Measurements from ENCODE around the gene TMEM178B. TPM values are rescaled to one million over a fixed set of nuclear protein-coding genes. Genes with fewer than 3 reads are reported as not detected.

Gene TMEM178B
- total RNA-seq, 1 experiment from 2014 or later: 1.1 TPM

- Histone ChIP-seq H3K36me3 (replicated peaks; ENCODE audit: control insufficient read depth, insufficient read depth, low read length) (no peaks in the 10 kb centered on the region), H3K27me3 (ENCODE audit: control insufficient read depth, insufficient read depth, low read length) (no peaks in the 10 kb centered on the region), H3K4me3 (ENCODE audit: insufficient read depth, low read depth, low read length) (no peak overlapping the region)
- no peak for DNase-seq
Observed at GRCh38 chr7:141251957-141252356, 178.1 kb downstream of the TMEM178B start.

GRCh38 chr7:141257597-141257996 lies 183.7 kb downstream of the TMEM178B start:
- H3K27me3 ChIP-seq (ENCODE audit: control insufficient read depth, insufficient read depth, low read length): no peaks in the 10 kb centered on the region
- H3K36me3 ChIP-seq (replicated peaks; ENCODE audit: control insufficient read depth, insufficient read depth, low read length): no peaks in the 10 kb centered on the region
- no peak overlapping the region for H3K4me3 ChIP-seq (ENCODE audit: insufficient read depth, low read depth, low read length)
- no peak for DNase-seq

DNA sequence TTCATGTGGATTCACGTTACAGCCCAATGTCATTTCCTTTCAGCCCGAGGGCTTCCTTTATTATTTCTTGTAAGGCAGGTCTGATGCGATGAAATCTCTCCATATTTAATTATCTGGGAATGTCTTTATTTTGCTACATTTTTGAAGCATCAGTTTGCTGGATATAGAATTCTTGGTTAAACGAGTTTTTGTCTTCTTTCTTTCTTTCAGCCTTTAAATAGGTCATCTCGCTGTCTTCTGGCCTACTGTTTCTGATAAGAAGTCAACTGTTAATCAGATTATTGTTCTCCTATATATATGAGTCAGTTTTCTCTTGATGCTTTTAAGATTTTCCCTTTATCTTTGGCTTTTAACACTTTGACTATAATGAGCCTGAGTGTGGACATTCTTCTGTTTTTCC lies 184.7 kb downstream of the TMEM178B start:
- no peak for DNase-seq

GRCh38 chr7:141262101-141263090 lies 188.5 kb downstream of the TMEM178B start:
- Histone ChIP-seq H3K4me3 (ENCODE audit: insufficient read depth, low read depth, low read length) (no peak overlapping the region), H3K27me3 (ENCODE audit: control insufficient read depth, insufficient read depth, low read length) (no peaks in the 10 kb centered on the region), H3K36me3 (replicated peaks; ENCODE audit: control insufficient read depth, insufficient read depth, low read length) (no peaks in the 10 kb centered on the region)
- peak; percentile 29 for DNase-seq

More for the DNA sequence above, 184.7 kb downstream of the TMEM178B start:
- no peaks in the 10 kb centered on the region for H3K27me3 ChIP-seq (ENCODE audit: control insufficient read depth, insufficient read depth, low read length)
- H3K4me3 ChIP-seq (ENCODE audit: insufficient read depth, low read depth, low read length): no peak overlapping the region
- H3K36me3 ChIP-seq (replicated peaks; ENCODE audit: control insufficient read depth, insufficient read depth, low read length): no peaks in the 10 kb centered on the region

DNA sequence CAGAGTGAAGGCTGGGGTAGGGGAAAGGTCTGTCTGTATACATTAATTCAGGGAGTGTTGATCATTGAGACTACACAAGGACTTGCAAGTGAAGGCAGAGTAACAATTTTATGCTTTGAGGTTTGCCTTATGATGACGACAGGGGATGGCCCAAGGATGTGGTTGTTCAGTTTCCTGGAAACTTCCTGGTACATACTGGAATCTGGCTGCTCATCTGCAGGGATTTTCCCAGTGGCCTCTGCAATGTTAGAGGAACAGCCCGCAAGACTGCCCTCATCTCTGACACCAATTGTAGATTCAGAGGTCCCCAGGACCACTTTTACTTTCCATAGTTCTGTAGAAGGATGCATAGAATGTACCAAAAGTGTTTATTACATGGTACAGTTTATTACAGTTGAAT lies 189.6 kb downstream of the TMEM178B start:
- Histone ChIP-seq H3K27me3 (ENCODE audit: control insufficient read depth, insufficient read depth, low read length) (no peaks in the 10 kb centered on the region), H3K36me3 (replicated peaks; ENCODE audit: control insufficient read depth, insufficient read depth, low read length) (no peaks in the 10 kb centered on the region), H3K4me3 (ENCODE audit: insufficient read depth, low read depth, low read length) (no peak overlapping the region)
- no peak for DNase-seq

DNA sequence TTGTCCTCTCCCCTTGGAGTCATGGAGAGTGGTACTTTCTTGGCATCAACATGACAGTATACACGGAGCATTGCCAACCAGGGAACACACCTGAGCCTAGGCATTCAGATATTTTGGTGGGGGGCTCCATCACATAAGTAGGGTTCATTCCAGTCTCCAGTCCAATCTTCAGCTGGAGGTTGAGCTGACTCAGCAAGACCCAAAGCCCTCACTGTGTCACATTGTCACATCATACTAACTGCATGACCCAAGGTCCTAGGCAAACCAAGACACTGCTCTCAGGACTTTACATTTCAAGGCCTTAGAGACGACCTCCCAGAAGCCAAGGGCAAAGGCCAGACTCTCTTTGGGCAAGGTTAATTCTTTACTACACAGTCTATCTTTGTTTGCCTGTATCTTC lies 190.1 kb downstream of the TMEM178B start:
- Histone ChIP-seq H3K36me3 (replicated peaks; ENCODE audit: control insufficient read depth, insufficient read depth, low read length) (no peaks in the 10 kb centered on the region), H3K4me3 (ENCODE audit: insufficient read depth, low read depth, low read length) (no peak overlapping the region), H3K27me3 (ENCODE audit: control insufficient read depth, insufficient read depth, low read length) (no peaks in the 10 kb centered on the region)
- DNase-seq: no peak

DNA sequence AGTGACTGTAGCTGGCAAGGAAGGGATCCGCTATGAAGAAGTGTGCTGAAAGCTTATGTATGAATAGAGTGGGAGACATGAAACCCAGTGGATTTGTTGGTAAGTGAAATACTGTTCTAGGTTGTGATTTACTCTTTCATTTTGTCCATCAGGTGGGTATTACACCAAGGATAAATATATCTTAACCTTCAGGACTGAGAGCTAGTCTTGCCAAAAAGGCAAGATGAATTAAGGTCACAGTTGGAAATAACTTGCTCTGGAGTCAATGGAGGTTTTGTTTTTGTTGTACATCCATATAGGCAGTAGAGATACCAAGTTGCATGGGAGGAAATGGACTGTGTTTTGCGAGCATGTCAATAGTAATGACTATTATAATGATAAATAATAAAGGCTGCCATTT lies 190.6 kb downstream of the TMEM178B start:
- Histone ChIP-seq H3K4me3 (ENCODE audit: insufficient read depth, low read depth, low read length) (no peak overlapping the region), H3K36me3 (replicated peaks; ENCODE audit: control insufficient read depth, insufficient read depth, low read length) (no peaks in the 10 kb centered on the region), H3K27me3 (ENCODE audit: control insufficient read depth, insufficient read depth, low read length) (no peaks in the 10 kb centered on the region)
- no peak for DNase-seq

GRCh38 chr7:141265668-141266067 lies 191.8 kb downstream of the TMEM178B start:
- H3K4me3 ChIP-seq (ENCODE audit: insufficient read depth, low read depth, low read length): no peak overlapping the region
- DNase-seq: no peak
- H3K36me3 ChIP-seq (replicated peaks; ENCODE audit: control insufficient read depth, insufficient read depth, low read length): no peaks in the 10 kb centered on the region
- H3K27me3 ChIP-seq (ENCODE audit: control insufficient read depth, insufficient read depth, low read length): no peaks in the 10 kb centered on the region

DNA sequence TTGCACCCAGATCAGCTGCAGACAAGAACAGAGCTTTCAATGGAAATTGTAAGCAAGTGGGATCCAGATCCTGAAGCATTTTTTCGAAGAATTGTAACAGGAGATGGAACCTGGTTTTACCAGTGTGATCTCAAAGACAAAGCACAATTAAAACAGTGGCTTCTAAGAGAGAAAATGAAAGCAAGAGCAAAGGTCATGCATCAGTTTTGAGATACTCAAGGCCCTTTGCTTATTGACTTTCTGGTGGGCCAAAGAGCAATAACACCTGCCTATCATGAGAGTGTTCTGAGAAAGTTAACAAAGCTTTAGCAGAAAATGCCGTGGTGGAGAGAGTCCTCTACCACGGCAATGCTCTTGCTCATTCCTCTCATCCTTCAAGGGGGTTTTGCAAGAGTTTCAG lies 194.8 kb downstream of the TMEM178B start:
- Histone ChIP-seq H3K36me3 (replicated peaks; ENCODE audit: control insufficient read depth, insufficient read depth, low read length) (no peaks in the 10 kb centered on the region), H3K27me3 (ENCODE audit: control insufficient read depth, insufficient read depth, low read length) (no peaks in the 10 kb centered on the region), H3K4me3 (ENCODE audit: insufficient read depth, low read depth, low read length) (no peak overlapping the region)
- DNase-seq: no peak

GRCh38 chr7:141271451-141271850 lies 197.6 kb downstream of the TMEM178B start:
- no peak for DNase-seq
- Histone ChIP-seq H3K36me3 (replicated peaks; ENCODE audit: control insufficient read depth, insufficient read depth, low read length) (no peaks in the 10 kb centered on the region), H3K27me3 (ENCODE audit: control insufficient read depth, insufficient read depth, low read length) (no peaks in the 10 kb centered on the region), H3K4me3 (ENCODE audit: insufficient read depth, low read depth, low read length) (no peak overlapping the region)

GRCh38 chr7:141272417-141272816 lies 198.6 kb downstream of the TMEM178B start:
- Histone ChIP-seq H3K4me3 (ENCODE audit: insufficient read depth, low read depth, low read length) (no peak overlapping the region), H3K36me3 (replicated peaks; ENCODE audit: control insufficient read depth, insufficient read depth, low read length) (no peaks in the 10 kb centered on the region), H3K27me3 (ENCODE audit: control insufficient read depth, insufficient read depth, low read length) (no peaks in the 10 kb centered on the region)
- DNase-seq: peak; percentile 29

DNA sequence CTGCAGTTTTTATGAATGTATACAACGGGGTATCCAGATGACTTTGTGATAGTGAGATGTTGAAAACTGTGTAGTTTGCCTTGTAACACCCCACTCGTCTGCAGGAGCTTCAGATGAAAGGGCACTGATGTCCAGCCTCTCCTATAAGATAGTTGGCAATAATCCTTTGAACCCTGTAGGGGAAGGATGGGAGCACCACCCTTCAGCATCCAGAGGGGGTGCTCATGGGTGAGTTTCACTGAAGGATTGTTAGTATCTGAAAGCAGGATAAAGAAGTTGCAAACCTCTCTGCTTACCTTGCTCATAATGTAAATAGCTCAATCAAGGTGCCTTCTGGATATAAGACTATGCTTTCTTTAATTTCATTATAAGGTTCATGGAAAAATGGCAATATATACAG lies 201.5 kb downstream of the TMEM178B start:
- no peaks in the 10 kb centered on the region for H3K36me3 ChIP-seq (replicated peaks; ENCODE audit: control insufficient read depth, insufficient read depth, low read length)
- peak; percentile 44 for DNase-seq
- H3K27me3 ChIP-seq (ENCODE audit: control insufficient read depth, insufficient read depth, low read length): no peaks in the 10 kb centered on the region
- H3K4me3 ChIP-seq (ENCODE audit: insufficient read depth, low read depth, low read length): no peak overlapping the region

- H3K27me3 ChIP-seq (ENCODE audit: control insufficient read depth, insufficient read depth, low read length): no peaks in the 10 kb centered on the region
- H3K36me3 ChIP-seq (replicated peaks; ENCODE audit: control insufficient read depth, insufficient read depth, low read length): no peaks in the 10 kb centered on the region
Observed at GRCh38 chr7:141276031-141276430, 202.2 kb downstream of the TMEM178B start.

DNA sequence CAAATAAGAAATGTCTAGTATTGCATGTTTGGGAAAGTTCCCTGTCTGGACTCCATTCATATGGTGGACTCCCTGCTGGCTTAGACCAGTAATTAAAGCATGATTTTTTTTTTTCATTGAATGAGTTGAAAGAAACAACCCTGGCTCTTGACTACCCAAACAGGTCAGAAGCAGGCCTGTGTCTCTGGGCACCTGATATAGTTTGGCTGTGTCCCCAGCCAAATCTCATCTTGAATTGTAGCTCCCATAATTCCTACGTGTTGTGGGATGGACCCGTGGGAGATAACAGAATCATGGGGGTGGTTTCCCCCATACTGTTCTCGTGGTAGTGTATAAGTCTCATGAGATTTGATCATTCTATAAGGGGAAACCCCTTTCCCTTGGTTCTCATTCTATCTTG lies 206.2 kb downstream of the TMEM178B start:
- Histone ChIP-seq H3K36me3 (replicated peaks; ENCODE audit: control insufficient read depth, insufficient read depth, low read length) (no peaks in the 10 kb centered on the region), H3K27me3 (ENCODE audit: control insufficient read depth, insufficient read depth, low read length) (no peaks in the 10 kb centered on the region), H3K4me3 (ENCODE audit: insufficient read depth, low read depth, low read length) (no peak overlapping the region)
- no peak for DNase-seq

More at GRCh38 chr7:141276031-141276430, 202.2 kb downstream of the TMEM178B start:
- H3K4me3 ChIP-seq (ENCODE audit: insufficient read depth, low read depth, low read length): no peak overlapping the region
- DNase-seq: no peak

DNA sequence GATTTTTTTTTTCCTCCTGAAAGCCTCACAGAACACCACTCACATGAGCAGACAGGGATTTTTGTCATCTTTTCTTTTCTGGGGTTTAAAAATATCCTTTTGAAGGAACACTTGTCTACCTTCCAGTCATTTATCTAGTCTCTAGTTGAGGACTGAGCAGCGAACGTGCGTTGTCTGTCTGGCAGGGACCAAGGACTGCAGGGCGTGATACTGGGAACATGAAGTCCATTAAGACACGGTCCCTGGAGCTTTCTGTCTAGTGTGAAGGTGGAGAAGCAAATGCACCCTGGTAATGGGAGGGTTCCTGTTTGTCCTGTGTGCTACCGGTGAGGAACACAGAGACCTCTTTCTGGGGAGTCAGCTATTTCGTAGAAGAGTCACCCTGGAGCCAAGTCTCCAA lies 207.4 kb downstream of the TMEM178B start:
- DNase-seq: no peak
- no peak overlapping the region for H3K4me3 ChIP-seq (ENCODE audit: insufficient read depth, low read depth, low read length)
- H3K36me3 ChIP-seq (replicated peaks; ENCODE audit: control insufficient read depth, insufficient read depth, low read length): no peaks in the 10 kb centered on the region
- no peaks in the 10 kb centered on the region for H3K27me3 ChIP-seq (ENCODE audit: control insufficient read depth, insufficient read depth, low read length)

All from H7 (cell line).